ENCODE results near the gene TBX1. TPM values are rescaled to one million over a fixed set of nuclear protein-coding genes. Genes with fewer than 3 reads are reported as not detected.

Gene TBX1
- total RNA-seq, 1 experiment from 2014 or later, result 3.9 TPM

DNA sequence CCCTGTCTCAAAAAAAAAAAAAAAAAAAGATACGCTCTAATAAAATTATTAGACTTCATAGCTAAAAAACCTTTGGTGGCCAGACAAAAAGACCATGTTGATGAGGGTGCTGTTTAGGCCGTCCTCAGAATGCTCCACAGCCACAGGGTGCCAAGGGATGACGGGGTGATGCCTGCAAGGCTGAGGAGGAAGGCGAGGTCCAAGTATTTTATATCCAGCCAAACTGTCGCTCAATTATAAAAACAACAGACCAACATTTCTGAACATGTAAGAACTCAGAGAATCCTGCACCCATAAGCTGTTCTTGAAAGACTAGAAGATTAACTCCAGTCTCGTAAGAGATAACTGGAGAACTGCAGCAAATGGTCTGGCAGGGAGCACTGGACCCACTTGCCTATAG, 29.2 kb downstream of the TBX1 start:
- Histone ChIP-seq H3K4me1 (ENCODE audit: control insufficient read depth in 1 of 2, insufficient read depth in 2 of 2, low read length in 2 of 2) (no peaks in the 10 kb centered on the region), H3K9me2 (ENCODE audit: insufficient read depth) (no peaks in the 10 kb centered on the region), H3K9me3 (ENCODE audit: control insufficient read depth in 1 of 2, insufficient read depth in 1 of 2, low read depth in 1 of 2, low read length in 2 of 2) (peaks cover 0 to 5% of the 10 kb centered on the region in 2 experiments; a peak in 1 of 4 replicates), H4K20me1 (ENCODE audit: insufficient read depth) (no peaks in the 10 kb centered on the region), H3K27ac (ENCODE audit: low read depth, low read length) (no peak overlapping the region), H2AFZ (ENCODE audit: low read depth, low read length, poor library complexity, severe bottlenecking) (no peak overlapping the region), H3K9ac (ENCODE audit: low read length) (no peak overlapping the region), H3K4me3 (replicated peaks in 1 of 2; ENCODE audit: low read depth in 1 of 2, low read length in 2 of 2) (no peak overlapping the region), H3K79me2 (ENCODE audit: insufficient read depth, low read length) (no peaks in the 10 kb centered on the region), H3K27me3 (ENCODE audit: insufficient read depth, low read length) (no peaks in the 10 kb centered on the region), H3K4me2 (ENCODE audit: low read length) (no peak overlapping the region), H3K36me3 (ENCODE audit: control insufficient read depth in 1 of 2, insufficient read depth in 2 of 2, low read length in 2 of 2) (peaks cover 0 to 8% of the 10 kb centered on the region in 2 experiments; a peak in 1 of 4 replicates)
- no TSS peak for BruUV-seq (replicated peaks)
- POLR2A ChIA-PET, result no interaction called here
- TF ChIP-seq CBX3 (IDR thresholded peaks at IDR 0.05; ENCODE audit: low read depth), result no peak
- no peak for TF ChIP-seq POLR2A (IDR thresholded peaks at IDR 0.05; ENCODE audit: borderline replicate concordance, extremely low read depth, insufficient read depth, insufficient read length)
- TF ChIP-seq EGR1 (IDR thresholded peaks at IDR 0.05; ENCODE audit: low read depth), result no peak
- no peak for TF ChIP-seq TCF7L2 (IDR thresholded peaks at IDR 0.05; ENCODE audit: borderline replicate concordance, extremely low read depth, insufficient read depth, insufficient read length)
- TF ChIP-seq YY1 (IDR thresholded peaks at IDR 0.05; ENCODE audit: extremely low read depth, insufficient replicate concordance, low read depth, low read length), result no peak
- no peak for TF ChIP-seq JUND (IDR thresholded peaks at IDR 0.05)
- TF ChIP-seq, protein P1, sequence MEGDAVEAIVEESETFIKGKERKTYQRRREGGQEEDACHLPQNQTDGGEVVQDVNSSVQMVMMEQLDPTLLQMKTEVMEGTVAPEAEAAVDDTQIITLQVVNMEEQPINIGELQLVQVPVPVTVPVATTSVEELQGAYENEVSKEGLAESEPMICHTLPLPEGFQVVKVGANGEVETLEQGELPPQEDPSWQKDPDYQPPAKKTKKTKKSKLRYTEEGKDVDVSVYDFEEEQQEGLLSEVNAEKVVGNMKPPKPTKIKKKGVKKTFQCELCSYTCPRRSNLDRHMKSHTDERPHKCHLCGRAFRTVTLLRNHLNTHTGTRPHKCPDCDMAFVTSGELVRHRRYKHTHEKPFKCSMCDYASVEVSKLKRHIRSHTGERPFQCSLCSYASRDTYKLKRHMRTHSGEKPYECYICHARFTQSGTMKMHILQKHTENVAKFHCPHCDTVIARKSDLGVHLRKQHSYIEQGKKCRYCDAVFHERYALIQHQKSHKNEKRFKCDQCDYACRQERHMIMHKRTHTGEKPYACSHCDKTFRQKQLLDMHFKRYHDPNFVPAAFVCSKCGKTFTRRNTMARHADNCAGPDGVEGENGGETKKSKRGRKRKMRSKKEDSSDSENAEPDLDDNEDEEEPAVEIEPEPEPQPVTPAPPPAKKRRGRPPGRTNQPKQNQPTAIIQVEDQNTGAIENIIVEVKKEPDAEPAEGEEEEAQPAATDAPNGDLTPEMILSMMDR (IDR thresholded peaks at IDR 0.05 in 2 of 3, conservative IDR thresholded peaks at IDR 0.05 in 1 of 3; ENCODE audit: borderline replicate concordance in 1 of 3, insufficient read depth in 1 of 3, low read depth in 2 of 3, low read length in 2 of 3), result no peak
- no peak for TF ChIP-seq EZH2phosphoT487 (IDR thresholded peaks at IDR 0.05; ENCODE audit: borderline replicate concordance)
- TF ChIP-seq EZH2 (IDR thresholded peaks at IDR 0.05), result no peak
- no peak for TF ChIP-seq CEBPB (IDR thresholded peaks at IDR 0.05; ENCODE audit: low read depth)
- no peak for TF ChIP-seq SRF (IDR thresholded peaks at IDR 0.05; ENCODE audit: low read depth)
- TF ChIP-seq, protein P2, sequence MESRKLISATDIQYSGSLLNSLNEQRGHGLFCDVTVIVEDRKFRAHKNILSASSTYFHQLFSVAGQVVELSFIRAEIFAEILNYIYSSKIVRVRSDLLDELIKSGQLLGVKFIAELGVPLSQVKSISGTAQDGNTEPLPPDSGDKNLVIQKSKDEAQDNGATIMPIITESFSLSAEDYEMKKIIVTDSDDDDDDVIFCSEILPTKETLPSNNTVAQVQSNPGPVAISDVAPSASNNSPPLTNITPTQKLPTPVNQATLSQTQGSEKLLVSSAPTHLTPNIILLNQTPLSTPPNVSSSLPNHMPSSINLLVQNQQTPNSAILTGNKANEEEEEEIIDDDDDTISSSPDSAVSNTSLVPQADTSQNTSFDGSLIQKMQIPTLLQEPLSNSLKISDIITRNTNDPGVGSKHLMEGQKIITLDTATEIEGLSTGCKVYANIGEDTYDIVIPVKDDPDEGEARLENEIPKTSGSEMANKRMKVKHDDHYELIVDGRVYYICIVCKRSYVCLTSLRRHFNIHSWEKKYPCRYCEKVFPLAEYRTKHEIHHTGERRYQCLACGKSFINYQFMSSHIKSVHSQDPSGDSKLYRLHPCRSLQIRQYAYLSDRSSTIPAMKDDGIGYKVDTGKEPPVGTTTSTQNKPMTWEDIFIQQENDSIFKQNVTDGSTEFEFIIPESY (IDR thresholded peaks at IDR 0.05; ENCODE audit: extremely low read depth, insufficient replicate concordance, low read length), result no peak
- TF ChIP-seq ZNF274 (IDR thresholded peaks at IDR 0.05; ENCODE audit: low read depth, low read length), result no peak
- no peak for TF ChIP-seq SP1 (IDR thresholded peaks at IDR 0.05; ENCODE audit: low read depth)
- TF ChIP-seq, protein P3, sequence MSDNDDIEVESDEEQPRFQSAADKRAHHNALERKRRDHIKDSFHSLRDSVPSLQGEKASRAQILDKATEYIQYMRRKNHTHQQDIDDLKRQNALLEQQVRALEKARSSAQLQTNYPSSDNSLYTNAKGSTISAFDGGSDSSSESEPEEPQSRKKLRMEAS (IDR thresholded peaks at IDR 0.05), result no peak
- TF ChIP-seq, protein P4, sequence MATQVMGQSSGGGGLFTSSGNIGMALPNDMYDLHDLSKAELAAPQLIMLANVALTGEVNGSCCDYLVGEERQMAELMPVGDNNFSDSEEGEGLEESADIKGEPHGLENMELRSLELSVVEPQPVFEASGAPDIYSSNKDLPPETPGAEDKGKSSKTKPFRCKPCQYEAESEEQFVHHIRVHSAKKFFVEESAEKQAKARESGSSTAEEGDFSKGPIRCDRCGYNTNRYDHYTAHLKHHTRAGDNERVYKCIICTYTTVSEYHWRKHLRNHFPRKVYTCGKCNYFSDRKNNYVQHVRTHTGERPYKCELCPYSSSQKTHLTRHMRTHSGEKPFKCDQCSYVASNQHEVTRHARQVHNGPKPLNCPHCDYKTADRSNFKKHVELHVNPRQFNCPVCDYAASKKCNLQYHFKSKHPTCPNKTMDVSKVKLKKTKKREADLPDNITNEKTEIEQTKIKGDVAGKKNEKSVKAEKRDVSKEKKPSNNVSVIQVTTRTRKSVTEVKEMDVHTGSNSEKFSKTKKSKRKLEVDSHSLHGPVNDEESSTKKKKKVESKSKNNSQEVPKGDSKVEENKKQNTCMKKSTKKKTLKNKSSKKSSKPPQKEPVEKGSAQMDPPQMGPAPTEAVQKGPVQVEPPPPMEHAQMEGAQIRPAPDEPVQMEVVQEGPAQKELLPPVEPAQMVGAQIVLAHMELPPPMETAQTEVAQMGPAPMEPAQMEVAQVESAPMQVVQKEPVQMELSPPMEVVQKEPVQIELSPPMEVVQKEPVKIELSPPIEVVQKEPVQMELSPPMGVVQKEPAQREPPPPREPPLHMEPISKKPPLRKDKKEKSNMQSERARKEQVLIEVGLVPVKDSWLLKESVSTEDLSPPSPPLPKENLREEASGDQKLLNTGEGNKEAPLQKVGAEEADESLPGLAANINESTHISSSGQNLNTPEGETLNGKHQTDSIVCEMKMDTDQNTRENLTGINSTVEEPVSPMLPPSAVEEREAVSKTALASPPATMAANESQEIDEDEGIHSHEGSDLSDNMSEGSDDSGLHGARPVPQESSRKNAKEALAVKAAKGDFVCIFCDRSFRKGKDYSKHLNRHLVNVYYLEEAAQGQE (IDR thresholded peaks at IDR 0.05; ENCODE audit: low read depth), result no peak
- no peak for TF ChIP-seq ZFX (IDR thresholded peaks at IDR 0.05)
- TF ChIP-seq RAD21 (IDR thresholded peaks at IDR 0.05; ENCODE audit: low read depth), result no peak
- CTCF ChIA-PET, result no interaction called here
- intact Hi-C loops (cut with micrococcal nuclease), result no loop called here
- RAD21 ChIA-PET (ENCODE audit: low non-redundant PET in 1 of 2, low total read pairs in 2 of 2, uncharacterized antibody in 2 of 2, unreplicated experiment in 2 of 2), result no interaction called here
- DNase-seq (ENCODE audit: low read depth, low spot score) (no peak), ATAC-seq (no peak)

Data from HCT116 (cell line).